PC-3 (cell line): ENCODE measurements around the gene CELF1.

Source experiments
- EZH2 ChIP-seq: fragments of 300-600 bp; sonication (generic); IDR thresholded peaks from one replicate; pipeline ENCODE4 v1.6.1; 2017; ENCODE audit warnings: antibody characterized with exemption, mild to moderate bottlenecking, low read length; ENCODE audit not compliant: unreplicated experiment
- EZH2phosphoT487 ChIP-seq: fragments of 300-600 bp; sonication (generic); IDR thresholded peaks from 2 replicates; pipeline ENCODE4 v1.6.1; 2018; ENCODE audit warnings: mild to moderate bottlenecking, antibody characterized with exemption, low read length, borderline replicate concordance
- TF ChIP-seq, protein P1 (sequence below): fragments of 300-600 bp; sonication (generic); conservative IDR thresholded peaks from 2 replicates; pipeline ENCODE4 v1.5.1; 2017; ENCODE audit warnings: antibody characterized with exemption, low read depth, mild to moderate bottlenecking, low read length

- TF ChIP-seq, protein P1, sequence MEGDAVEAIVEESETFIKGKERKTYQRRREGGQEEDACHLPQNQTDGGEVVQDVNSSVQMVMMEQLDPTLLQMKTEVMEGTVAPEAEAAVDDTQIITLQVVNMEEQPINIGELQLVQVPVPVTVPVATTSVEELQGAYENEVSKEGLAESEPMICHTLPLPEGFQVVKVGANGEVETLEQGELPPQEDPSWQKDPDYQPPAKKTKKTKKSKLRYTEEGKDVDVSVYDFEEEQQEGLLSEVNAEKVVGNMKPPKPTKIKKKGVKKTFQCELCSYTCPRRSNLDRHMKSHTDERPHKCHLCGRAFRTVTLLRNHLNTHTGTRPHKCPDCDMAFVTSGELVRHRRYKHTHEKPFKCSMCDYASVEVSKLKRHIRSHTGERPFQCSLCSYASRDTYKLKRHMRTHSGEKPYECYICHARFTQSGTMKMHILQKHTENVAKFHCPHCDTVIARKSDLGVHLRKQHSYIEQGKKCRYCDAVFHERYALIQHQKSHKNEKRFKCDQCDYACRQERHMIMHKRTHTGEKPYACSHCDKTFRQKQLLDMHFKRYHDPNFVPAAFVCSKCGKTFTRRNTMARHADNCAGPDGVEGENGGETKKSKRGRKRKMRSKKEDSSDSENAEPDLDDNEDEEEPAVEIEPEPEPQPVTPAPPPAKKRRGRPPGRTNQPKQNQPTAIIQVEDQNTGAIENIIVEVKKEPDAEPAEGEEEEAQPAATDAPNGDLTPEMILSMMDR = no peak
- TF ChIP-seq EZH2phosphoT487 (no peak), EZH2 (no peak)
These were observed 821 bp downstream of the CELF1 start for GRCh38 chr11:47552056-47552565.
